DND-41 (cell line): ENCODE data around the gene PDPR.
"Not testable (repeated sequence)": the region's sequence is repeated elsewhere in the genome, so short reads cannot be mapped to it uniquely, and the experiment has no call there.

Experiments used
- CTCF ChIP-seq: IDR thresholded peaks from 2 replicates; pipeline ENCODE4 v1.5.1; 2012; ENCODE audit warnings: borderline replicate concordance, low read length, moderate library complexity, mild to moderate bottlenecking; ENCODE audit not compliant: poor library complexity, severe bottlenecking; ENCODE audit errors: extremely low read depth
- EZH2 ChIP-seq: IDR thresholded peaks from 3 replicates; pipeline ENCODE4 v1.6.1; 2012; ENCODE audit warnings: borderline replicate concordance, low read depth, mild to moderate bottlenecking, moderate library complexity, low read length, inconsistent platforms; ENCODE audit not compliant: severe bottlenecking

DNA sequence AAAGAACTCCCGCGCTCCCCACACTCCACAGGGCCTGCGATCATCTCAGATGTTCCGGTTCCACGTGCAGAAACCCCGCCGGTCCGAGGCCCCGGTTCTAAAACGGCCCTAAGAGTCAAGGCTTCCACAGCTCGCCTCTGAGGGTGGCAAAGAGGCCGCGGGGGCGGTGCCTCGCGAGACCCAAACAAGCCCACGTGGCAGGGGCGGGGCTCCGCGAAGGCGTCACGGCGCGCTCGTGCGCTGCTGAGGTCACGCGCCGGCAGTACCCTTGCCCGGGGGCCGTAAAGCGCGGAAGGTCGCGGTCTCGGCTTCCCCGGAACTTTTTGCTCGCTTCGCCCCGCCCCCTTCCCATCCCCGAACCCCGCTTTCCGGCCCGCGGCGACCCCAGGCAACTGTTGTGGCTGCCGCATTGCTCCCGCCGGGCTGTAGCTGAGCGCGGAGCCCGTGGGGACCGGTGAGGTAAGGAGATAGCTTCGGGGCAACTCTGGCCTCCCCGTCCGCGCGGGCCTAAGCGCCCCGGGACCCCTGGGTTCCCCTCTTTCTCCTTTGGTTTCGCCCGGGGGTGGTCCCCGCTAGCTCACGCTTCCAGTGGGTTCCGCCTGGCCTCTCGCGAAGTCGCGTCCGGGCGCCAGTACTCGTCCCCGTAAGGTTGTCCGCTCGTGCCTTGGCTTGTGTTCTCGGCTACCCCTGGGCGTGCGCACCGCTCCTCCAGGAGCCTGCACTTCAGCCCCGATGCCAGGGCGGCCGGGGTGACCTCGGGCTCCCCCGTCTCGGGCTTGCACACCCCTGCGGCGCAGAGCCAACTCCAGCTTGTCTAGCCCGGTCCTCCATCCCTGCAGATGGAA lies at the start of gene PDPR:
- TF ChIP-seq CTCF, EZH2: not testable (repeated sequence)
